Suprapubic skin (tissue), 4 donors: ENCODE data around the gene LPP.

Experiments
- CTCF ChIP-seq, 2 donors: fragments of 200-600 bp in 1 of 2; fragments of 450-650 bp in 1 of 2; sonication (generic) in 1 of 2; IDR thresholded peaks; one replicate each; pipeline ENCODE4 v1.5.1; 2016 to 2019; ENCODE audit warnings: antibody characterized with exemption in 2 of 2, mild to moderate bottlenecking in 1 of 2, moderate library complexity in 1 of 2
- EP300 ChIP-seq: sonication (generic); formaldehyde crosslinking; IDR thresholded peaks from one replicate; pipeline ENCODE4 v1.6.1; 2017; ENCODE audit warnings: antibody characterized with exemption
- POLR2A ChIP-seq, 2 donors: fragments of 450-650 bp; IDR thresholded peaks; one replicate each; pipeline ENCODE4 v1.6.1; 2017; ENCODE audit warnings: antibody characterized with exemption in 2 of 2, mild to moderate bottlenecking in 2 of 2, moderate library complexity in 2 of 2
- POLR2AphosphoS5 ChIP-seq, 3 donors: sonication (generic); formaldehyde crosslinking; IDR thresholded peaks; one replicate each; pipeline ENCODE4 v1.6.1; 2017; ENCODE audit warnings: antibody characterized with exemption in 3 of 3

DNA sequence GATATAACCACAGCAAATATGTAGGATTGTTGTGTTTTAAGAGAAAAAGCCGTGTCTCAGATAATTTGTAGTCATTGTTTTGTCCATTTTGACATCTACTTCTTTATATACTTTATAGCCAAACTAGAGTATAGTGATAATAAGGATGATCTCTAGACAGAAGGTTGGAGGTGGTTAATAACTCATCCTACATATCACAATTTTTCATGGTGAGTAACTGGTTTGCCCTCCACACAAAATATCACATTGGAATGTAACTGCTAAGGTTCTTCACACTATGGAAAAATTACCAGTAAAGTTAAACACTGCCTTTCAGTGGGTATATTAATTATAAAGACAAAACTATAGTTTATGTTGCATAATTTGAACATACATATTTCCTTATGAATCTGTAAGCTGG, 380.7 kb downstream of the LPP start:
- TF ChIP-seq EP300 (no peak), CTCF (IDR thresholded peaks at IDR 0.05) (no peak), POLR2AphosphoS5 (IDR thresholded peaks at IDR 0.05) (no peak), POLR2A (IDR thresholded peaks at IDR 0.05) (no peak)
